Right hindlimb (tissue), 1 donor: ENCODE results near the gene MUC21.
A peak's percentile ranks its signal among the peaks of the same experiment; 100 is the strongest.
"Not testable (repeated sequence)": the region's sequence is repeated elsewhere in the genome, so short reads cannot be mapped to it uniquely, and the experiment has no call there.

Experiments used
- DNase-seq: peaks from one replicate; pipeline ENCODE4 v3.0.0-alpha.2; 2018

Gene MUC21

DNA sequence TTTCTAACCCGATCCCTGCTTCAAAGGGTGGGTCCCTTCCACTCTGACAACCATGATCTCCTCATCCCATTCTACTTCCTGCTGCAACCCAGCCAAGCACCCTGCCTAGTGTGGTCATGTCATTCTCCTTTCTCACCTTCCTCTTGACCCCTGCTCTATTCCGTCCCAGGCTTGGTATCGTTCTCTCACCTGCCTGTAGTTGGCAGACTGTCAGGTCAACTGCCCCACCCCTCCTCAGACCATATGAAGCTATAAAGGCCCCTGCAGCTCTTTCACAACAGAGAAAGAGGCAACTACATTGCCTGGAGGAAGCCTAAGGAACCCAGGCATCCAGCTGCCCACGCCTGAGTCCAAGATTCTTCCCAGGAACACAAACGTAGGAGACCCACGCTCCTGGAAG, at the start of gene MUC21:
TSS of gene MUC21 (plus strand) at position 280 of the 400 bp plus-strand sequence. CDS start 241 bp downstream, outside the sequence.
- no peak for DNase-seq

DNA sequence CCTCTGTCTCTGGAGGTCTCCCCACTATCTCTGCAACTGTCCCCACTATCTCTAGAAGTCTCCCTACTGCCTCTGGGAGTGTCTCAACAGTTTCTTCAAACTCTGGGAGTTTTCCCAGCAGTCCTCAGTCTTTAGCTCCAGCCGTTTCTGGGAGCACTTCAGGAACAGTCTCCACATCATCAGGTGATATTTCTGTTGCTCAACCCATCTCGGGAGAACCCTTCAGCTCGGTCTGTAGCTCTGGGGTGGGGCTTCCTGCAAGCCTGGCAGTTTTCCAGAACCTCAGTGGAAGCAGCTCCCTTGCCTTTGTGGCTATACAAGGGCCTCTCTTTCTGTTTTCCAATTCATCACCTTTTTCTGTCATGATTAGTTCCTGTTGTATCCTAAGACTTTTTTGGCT, 48.5 kb upstream of the MUC21 start:
- DNase-seq, result no peak

DNA sequence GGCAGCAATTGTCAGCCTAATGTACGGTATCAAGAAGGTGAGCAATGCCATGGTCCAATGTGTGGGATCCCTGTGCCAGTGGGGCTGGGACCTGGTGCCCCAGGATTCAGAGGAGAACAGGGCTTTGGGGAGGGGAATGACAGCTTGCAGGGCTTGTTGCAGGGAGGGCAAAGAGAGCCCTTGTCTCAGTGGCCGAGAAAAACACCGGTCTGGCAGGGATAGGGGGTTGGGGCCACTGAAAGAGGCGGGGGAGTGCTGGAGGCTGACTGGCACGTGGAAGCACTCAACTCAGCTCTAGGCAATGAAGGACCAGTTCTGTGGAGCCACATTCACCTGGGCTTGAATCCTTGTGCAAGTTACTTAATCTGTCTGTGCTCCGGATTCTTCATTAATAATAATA, 46.3 kb upstream of the MUC21 start:
- no peak for DNase-seq

DNA sequence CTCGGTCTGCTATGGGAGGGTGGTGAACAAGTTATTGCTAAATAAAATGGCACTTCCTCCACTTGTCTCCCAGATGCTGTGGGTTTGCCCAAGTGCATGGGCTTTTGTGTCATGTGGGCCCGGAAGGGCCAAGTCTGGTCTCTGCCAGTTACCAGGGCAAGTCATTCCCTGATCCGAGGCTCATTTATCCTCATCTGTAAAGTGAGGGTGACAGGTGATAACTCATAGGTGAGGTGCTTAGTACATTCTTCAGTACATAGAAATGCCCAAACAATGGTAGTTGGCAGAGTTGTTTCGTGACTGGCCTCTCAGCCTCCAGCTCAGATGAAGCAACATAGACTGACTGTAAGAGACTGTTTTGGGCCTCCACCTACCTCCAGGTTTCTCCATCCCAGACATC, 44.8 kb upstream of the MUC21 start:
- no peak for DNase-seq

DNA sequence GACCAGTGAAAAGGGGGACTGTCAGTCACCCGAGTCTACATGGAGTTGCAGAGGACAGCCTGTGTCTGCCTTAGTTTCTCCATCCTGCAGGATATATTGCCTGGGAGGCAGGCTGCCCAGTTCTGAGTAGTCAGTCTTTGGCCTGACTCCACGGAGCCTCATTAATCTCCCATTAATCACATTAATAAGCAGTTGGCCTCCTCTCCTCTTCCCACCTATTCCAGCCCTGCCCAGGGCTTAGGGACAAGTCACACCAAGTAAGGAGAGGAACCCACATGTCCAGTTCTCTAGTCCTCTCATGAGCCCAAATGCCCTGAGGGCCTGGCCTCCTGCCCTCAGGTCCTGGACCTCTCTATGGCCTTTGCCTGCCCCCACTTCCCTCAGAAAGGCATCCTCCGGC, 44.0 kb upstream of the MUC21 start:
- DNase-seq, result no peak

DNA sequence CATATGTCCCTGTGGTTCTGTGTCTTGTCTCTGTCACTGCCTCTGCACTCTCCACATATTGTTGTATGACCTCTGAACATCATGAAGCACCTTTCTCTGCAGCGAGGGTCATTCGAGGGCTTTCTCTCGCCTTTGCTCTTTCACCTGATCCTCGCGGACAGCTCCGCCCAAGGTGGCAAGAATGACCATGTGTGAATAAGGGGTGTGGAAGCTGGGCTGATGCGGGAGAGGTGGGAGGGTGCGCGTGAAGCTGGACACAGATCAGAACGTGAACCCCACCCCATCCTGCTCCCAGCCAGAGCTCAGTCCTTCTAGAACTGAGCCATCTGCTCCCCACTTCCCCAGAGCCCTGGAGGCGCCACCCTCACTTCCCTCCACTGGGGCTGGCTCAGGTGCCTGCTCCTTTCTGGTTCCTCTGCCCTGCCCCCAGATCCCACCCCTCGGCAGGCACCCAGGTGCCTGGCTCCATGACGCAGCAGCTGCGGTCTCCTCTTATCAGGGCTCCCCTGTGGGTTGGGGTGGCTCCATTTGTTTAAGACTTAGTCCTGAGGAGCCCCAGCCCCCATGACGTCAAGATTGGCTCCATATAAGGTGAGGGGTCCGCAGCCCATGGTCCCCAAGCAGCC, 43.0 kb upstream of the MUC21 start, which contains the start of gene MUCL3:
TSS of gene MUCL3 (plus strand) at position 613 of the 626 bp plus-strand sequence. CDS start 27 bp downstream, outside the sequence.
- DNase-seq, result no peak

DNA sequence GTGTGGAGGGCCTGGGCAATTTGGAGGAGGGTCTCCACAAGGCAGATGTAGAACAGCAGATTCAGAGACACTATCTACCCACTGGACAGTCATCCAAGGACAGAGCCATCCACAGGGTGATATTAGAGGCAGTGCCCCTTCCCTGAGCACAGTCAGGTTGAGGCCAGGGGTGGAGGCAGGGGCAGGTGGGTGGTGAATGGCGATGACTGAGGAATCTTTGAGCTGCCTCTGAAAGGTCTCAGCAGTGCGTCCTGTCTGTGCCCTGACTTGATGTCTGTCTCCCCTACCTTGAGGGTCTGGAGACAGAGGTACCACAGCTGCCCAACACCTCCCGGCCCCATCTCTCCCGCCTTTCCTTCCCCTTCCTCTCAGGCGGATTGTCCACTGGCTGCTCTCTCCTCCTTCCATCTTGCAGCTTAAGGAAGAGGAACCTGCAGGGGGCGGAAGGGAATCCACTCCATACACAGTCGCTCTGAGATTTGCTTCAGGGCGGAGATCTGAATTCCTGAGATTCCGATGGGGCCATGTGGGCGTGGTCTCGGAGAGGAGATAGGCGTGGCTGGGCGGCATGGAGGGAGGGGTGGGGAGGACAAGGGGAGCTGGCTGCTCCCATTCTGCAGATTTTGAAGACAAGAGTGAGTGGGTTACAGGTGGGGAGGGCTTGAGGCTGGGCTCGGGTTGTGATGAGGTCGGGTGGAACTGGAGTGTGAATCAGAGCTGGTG, 41.0 kb upstream of the MUC21 start:
- peak; percentile 56 for DNase-seq

DNA sequence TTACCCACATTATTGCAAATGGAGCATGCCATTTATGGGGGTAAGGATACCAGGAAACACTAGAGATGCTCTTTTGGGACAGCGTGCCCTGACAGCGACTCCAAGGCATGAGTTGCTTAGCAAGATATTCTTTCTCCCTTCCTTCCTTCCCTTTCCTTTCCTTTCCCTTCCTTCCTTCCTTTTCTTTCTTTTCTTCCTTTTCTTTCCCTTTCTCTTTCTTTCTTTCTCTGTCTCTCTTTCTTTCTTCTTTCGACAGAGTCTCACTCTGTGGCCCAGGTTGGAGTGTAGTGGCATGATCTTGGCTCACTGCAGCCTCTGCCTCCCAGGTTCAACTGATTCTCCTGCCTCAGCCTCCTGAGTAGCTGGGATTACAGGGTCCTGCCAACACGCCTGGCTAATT, 39.5 kb upstream of the MUC21 start:
- no peak for DNase-seq

DNA sequence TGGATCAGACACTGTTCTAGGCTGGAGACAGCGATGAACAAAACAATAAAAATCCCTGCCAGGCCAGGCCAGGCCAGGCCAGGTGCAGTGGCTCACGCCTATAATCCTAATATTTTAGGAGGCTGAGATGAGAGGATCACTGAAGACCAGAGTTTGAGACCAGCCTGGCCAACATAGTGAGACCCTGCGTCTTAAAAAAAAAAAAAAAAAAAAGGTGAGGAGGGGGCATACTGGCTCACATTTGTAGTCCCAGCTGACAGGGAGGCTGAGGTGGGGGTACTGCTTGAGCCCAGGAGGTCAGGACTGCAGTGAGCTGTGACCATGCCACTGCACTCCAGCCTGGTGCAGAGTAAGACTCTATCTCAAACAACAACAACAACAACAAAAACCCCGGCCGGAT, 38.2 kb upstream of the MUC21 start:
- DNase-seq, result no peak

DNA sequence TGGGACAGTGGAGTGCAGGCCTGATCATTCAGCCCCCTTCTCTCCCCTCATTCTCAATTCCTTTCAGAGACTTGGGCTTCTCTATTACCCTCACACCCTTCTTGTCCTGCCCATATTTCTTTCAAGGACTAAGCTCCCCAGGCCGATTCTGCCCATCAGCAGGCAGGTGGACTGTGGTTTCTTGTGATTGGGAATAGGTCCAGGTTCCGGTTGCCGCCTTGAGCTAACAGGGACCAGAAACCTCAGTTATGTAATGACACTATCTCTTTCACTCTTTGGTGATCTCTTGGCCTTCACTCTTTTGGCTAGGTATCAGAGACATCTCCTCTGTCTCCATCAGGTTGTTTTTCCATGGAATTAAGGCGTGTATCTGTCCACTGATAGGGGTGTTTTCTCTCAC, 36.3 kb upstream of the MUC21 start:
- no peak for DNase-seq

DNA sequence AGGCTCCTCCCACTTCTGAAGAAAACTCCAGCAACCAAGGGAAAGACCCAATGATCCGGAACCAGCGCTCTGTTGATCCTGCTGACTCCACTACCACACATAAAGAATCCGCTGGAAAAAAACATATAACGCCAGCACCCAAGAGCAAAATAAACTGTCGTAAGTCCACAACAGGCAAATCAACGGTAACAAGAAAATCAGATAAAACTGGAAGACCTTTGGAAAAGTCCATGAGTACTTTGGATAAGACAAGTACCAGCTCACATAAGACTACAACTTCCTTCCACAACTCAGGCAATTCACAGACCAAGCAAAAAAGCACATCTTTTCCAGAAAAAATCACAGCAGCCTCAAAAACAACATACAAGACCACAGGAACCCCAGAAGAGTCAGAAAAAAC, 34.7 kb upstream of the MUC21 start:
- DNase-seq, result no peak

DNA sequence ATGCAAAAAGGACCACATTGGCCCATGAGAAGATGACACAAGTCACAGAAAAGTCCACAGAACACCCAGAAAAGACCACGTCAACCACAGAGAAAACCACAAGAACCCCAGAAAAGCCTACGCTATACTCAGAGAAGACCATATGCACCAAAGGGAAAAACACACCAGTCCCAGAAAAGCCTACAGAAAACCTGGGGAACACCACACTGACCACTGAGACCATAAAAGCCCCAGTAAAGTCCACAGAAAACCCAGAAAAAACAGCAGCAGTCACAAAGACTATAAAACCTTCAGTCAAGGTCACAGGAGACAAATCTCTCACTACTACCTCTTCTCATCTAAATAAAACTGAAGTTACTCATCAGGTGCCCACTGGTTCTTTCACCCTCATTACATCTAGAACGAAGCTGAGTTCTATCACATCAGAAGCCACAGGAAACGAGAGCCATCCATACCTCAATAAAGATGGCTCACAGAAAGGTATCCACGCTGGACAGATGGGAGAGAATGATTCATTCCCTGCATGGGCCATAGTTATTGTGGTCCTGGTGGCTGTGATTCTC, 31.5 kb upstream of the MUC21 start:
- no peak for DNase-seq

DNA sequence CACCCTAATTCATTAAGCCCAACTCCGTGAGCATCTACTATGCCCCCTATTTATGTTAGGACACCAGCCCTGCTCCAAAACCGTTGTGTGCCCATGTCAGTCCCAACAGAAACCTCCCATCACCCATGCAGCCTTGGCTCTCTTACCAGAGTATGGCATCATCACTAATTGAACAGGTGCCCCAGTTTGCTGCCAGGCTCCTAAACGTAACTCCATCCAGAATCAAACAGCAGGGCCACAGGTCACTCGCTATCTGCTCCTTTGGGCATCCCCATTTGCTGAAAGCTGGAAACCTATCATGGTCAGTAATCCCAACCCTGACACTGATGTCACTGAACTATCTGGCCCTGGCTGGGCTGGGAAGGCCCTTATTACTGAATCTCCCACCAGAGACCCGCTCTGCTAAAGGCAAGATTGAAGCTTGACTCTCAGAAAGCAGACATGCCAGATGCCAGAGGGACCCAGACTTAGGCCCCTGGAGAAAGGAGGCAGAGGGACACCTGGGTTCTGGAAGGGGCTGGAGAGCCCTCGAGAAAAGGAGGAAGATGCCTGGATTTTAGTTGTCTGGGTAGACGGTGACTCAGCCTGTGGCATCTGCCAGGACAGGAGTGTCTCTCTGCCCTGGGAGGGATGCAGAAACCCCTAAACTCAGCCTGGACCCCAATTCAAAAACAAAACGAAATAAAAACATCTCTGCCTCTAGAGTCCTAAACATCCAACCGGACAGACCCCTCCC, 28.7 kb upstream of the MUC21 start:
- DNase-seq, result no peak

DNA sequence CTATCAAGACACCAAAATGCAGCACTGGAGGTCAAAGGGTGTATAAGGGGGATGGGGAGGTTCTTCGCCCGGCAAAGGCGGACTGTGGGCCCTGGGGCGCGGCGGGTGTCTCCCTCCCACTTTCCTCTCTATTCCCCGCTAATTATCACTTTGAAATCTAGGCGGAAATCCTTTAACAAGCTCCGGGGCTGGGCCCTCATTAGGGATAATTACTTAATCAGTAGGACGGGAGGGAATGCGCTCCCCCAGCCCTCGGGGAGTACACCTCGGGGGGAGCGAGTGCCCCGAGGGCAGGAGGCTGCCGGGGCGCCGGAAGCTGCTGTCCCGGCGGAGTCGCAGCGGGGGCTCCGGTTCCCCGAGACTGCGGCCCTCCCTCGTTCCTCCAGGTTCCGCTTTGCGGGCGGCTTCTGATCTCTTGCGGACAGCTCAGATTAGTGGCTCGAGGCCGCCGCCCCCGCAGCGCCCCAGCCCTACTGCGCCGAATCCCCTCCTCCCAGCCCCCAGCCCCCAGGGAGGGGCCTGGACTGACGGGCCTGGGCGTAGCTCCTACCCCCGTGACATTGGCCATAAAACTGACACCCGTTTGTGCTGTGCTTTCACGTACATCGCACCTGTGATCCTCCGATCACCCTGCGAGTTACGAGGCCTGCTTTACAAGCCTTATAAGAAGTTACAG, 28.0 kb upstream of the MUC21 start:
- peak; percentile 60 for DNase-seq

DNA sequence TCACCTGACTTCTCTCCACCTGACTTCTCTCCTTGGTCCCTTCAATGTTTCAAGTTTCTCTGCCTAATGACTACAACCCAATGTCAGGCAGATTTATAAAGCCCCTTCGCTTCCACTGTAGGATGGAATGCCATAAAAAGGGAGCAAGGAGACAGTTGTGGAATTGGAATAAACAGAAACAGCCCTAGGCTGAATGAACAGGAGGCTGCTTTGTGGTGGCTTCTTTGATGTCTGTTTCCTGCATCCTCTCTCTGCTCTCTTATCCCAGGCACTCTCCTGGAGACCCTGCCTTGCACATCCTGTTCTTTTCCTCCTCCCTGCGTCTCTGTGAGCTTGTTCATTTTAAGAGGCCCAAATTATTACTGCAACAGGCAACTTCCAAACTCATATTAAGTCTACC, 25.8 kb upstream of the MUC21 start:
- no peak for DNase-seq

DNA sequence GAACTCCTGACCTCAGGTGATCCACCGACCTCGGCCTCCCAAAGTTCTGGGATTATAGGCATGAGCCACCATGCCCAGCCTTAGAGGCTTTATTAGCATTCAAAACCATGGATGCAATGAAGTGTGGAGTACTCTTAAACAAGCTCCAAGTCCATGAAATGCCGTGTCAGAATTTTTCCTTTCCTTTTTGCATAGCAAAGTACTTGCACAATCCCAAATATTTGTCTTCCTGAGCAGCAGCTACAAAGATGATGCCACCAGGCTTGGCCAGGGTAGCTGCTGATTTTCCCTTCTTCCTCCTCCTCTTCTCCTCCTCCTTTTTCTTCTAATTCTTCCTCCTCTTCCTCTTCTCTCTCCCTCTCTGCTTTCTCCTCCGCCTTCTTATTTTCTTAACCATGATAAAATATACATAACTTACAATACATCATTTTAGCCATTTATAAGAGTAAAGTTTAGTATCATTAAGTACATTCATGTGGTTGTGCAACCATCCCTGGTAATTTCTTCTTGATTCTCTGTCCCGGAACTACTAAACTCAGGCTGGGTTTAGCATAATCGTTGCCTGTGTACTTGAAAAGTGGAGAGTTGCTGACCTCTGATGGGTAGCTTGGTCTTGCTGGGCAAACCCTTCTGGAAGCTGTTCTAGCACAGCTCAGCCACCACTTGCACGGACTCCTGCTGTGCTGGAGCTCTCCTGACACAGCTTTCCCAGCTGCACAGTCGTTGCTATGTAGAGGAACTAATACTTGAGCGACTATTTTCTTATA, 22.4 kb upstream of the MUC21 start:
- DNase-seq, result no peak

DNA sequence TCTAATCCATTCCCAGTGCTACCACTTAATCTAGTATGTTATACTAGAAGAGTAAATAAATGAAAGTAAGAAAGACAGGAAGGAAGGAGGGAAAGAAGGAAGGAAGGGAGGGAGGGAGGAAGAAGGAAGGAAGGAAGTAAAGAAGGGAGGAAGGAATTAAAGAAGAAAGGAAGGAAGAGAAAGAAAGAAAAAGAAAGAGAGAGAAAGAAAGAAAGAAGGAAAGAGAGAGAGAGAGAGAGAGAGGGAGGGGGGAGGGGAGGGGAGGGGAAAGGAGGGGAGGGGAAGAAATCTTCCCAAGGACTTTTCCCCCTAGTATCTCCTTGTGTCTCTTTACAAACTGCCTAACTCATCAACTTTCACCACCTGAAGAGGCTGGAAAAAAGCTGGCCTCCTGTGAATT, 20.8 kb upstream of the MUC21 start:
- DNase-seq, result no peak

DNA sequence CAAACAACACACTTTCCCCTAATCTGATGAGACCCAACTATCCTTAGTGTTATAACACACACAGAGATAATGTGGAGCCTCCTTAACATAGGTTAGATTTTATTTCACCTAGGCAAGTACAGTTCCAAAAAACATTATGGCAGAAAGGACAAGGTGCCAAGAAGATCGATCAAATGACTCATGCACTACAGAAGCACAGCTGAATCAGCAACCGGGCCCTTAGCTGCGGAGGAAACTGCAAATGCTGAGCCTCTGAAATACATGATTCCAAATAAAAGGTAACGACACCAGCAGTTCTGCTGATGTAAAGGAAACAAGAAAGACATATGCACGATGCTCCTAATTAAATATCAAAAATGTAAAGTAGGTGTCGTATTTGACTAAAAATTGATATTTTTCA, 19.9 kb upstream of the MUC21 start:
- no peak for DNase-seq

DNA sequence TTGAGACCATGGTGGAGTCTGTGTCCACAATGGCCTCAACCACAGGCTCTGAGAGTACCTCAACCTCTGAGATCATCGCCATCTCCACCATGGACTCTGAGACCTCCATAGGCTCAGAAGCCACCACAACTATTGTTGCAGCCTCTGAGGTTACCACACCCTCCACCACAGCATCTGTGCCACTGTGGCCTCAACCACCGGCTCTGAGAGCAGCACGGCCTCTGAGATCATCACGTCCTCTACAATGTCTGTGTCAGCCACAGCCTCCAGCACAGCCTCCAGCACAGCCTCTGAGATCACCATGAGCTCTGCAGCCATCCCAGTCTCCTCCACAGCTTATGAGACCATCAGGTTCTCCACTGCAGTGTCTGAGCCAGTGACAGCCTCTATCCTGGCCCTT, 19.4 kb upstream of the MUC21 start:
- no peak for DNase-seq

DNA sequence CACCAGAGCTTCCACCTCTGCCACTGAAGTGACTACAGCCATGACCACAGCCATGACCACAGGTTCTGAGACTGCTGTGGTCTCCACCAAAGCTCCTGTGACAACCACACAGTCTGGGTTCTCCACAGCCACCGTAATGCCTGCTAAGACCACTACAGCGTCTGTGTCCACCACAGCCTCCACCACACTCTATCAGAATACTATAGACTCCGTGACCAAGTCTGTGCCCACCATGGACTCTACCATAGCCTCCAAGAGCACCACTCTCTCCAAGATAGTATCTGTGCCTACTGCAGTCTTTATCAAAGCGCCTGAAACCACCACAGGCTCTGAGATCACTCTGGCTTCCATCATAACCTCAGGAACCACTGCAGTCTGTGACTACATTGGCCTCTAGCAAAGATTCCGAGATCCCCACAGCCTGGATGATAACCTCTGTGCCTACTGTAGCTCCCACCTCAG, 18.3 kb upstream of the MUC21 start:
- DNase-seq, result no peak

DNA sequence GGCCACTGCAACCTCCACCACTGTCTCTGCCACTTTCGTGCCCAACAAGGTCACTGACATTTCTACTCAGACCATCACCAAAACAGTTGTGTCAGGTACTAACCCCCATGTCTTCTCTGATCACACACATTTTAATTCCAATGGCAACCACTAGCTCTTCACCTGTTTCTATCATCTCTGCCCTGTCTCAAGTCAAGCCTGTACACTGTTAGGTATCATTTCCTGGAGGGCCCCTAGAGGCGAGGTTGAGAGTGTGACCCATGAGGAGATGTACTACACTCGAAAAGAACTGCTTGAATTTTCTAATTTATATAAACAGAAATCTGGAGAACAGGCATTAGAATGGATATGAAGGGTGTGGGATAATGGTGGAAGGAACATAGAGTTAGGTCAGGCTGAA, 17.4 kb upstream of the MUC21 start:
- DNase-seq, result no peak

DNA sequence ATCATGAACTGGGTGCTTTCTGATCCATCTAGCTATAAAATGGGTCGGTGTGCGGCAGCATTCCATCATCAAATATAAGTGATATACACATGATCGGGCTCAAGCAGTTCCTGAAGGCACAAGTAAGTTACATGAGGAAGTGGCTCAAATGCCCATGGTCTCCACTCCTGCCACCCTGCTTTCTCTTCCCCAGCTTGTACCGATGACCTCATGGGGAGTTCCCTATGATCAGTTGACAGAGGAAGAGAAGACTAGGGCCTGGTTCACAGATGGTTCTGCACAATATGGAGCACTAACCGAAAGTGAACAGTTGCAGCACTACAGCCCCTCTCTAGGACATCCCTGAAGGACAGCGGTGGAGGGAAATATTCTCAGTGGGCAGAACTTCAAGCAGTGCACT, 14.3 kb upstream of the MUC21 start:
- DNase-seq, result not testable (repeated sequence)
